Pulmonary artery endothelial cell (primary cell): ENCODE measurements around the gene PLXDC1. TPM values are rescaled to one million over a fixed set of nuclear protein-coding genes. Genes with fewer than 3 reads are reported as not detected.

Experiments
- DNase-seq: peaks from one replicate; pipeline ENCODE4 v3.0.0-alpha.2; 2011; ENCODE audit warnings: low read depth, low spot score
- total RNA-seq: library from RNA; depleted of rRNA; stranded (reverse); fragments of >200 nt; gene quantifications from 2 replicates; pipeline ENCODE4 v1.2.3, GENCODE V29; 2014

Gene PLXDC1
- total RNA-seq = not detected in 2 replicates

- no peak for DNase-seq
These were observed at the start of gene PLXDC1 for GRCh38 chr17:39151150-39151942. PLXDC1 (minus strand) TSS chr17:39151637; CDS start chr17:39151437, 200 bp downstream.

GRCh38 chr17:39200957-39201510 is 49.6 kb upstream of the PLXDC1 start:
- DNase-seq = no peak

GRCh38 chr17:39200070-39200879 is 48.8 kb upstream of the PLXDC1 start, which contains the start of gene RPL19:
RPL19 (plus strand) TSS chr17:39200283; CDS start chr17:39200345, 62 bp downstream.
- no peak for DNase-seq

GRCh38 chr17:39199820-39200069 is 48.3 kb upstream of the PLXDC1 start:
- peak; percentile 84 for DNase-seq

GRCh38 chr17:39198186-39198566 is 46.7 kb upstream of the PLXDC1 start:
- no peak for DNase-seq

GRCh38 chr17:39197380-39198185 is 46.1 kb upstream of the PLXDC1 start, which contains the start of gene CACNB1:
CACNB1 (minus strand) TSS chr17:39197669; CDS start chr17:39197495, 174 bp downstream.
- DNase-seq = peak; percentile 10

GRCh38 chr17:39196808-39197291 is 45.4 kb upstream of the PLXDC1 start:
- DNase-seq = no peak

- DNase-seq = no peak
These were observed 44.9 kb upstream of the PLXDC1 start for GRCh38 chr17:39196241-39196807.

- no peak for DNase-seq
These were observed 44.2 kb upstream of the PLXDC1 start for GRCh38 chr17:39195568-39196160.

- no peak for DNase-seq
These were observed 43.6 kb upstream of the PLXDC1 start for GRCh38 chr17:39194985-39195524.

- no peak for DNase-seq
These were observed 42.9 kb upstream of the PLXDC1 start for GRCh38 chr17:39194089-39194984.

- DNase-seq = no peak
These were observed 41.9 kb upstream of the PLXDC1 start for GRCh38 chr17:39193346-39193745.

GRCh38 chr17:39192901-39193300 is 41.5 kb upstream of the PLXDC1 start:
- DNase-seq = no peak

- DNase-seq = no peak
These were observed 40.5 kb upstream of the PLXDC1 start for GRCh38 chr17:39191750-39192510.

GRCh38 chr17:39187152-39187830 is 35.9 kb upstream of the PLXDC1 start:
- DNase-seq = no peak

GRCh38 chr17:39186481-39187002 is 35.1 kb upstream of the PLXDC1 start:
- DNase-seq = no peak

GRCh38 chr17:39183720-39184119 is 32.3 kb upstream of the PLXDC1 start:
- DNase-seq = no peak

- no peak for DNase-seq
These were observed 31.6 kb upstream of the PLXDC1 start for GRCh38 chr17:39183045-39183444.
